ENCODE data around the gene SYT11.

GRCh38 chr1:155893389-155894142 lies 34.2 kb downstream of the SYT11 start:
- TF ChIP-seq, protein P1, sequence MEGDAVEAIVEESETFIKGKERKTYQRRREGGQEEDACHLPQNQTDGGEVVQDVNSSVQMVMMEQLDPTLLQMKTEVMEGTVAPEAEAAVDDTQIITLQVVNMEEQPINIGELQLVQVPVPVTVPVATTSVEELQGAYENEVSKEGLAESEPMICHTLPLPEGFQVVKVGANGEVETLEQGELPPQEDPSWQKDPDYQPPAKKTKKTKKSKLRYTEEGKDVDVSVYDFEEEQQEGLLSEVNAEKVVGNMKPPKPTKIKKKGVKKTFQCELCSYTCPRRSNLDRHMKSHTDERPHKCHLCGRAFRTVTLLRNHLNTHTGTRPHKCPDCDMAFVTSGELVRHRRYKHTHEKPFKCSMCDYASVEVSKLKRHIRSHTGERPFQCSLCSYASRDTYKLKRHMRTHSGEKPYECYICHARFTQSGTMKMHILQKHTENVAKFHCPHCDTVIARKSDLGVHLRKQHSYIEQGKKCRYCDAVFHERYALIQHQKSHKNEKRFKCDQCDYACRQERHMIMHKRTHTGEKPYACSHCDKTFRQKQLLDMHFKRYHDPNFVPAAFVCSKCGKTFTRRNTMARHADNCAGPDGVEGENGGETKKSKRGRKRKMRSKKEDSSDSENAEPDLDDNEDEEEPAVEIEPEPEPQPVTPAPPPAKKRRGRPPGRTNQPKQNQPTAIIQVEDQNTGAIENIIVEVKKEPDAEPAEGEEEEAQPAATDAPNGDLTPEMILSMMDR (IDR thresholded peaks at IDR 0.05 in 4 of 5, conservative IDR thresholded peaks at IDR 0.05 in 1 of 5) = no peak
- no peak for TF ChIP-seq POLR2A (IDR thresholded peaks at IDR 0.05)
